ENCODE results near the gene STRADA. TPM values are rescaled to one million over a fixed set of nuclear protein-coding genes. Genes with fewer than 3 reads are reported as not detected.

The STRADA gene, protein sequence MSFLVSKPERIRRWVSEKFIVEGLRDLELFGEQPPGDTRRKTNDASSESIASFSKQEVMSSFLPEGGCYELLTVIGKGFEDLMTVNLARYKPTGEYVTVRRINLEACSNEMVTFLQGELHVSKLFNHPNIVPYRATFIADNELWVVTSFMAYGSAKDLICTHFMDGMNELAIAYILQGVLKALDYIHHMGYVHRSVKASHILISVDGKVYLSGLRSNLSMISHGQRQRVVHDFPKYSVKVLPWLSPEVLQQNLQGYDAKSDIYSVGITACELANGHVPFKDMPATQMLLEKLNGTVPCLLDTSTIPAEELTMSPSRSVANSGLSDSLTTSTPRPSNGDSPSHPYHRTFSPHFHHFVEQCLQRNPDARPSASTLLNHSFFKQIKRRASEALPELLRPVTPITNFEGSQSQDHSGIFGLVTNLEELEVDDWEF
- total RNA-seq (2021; fragmentation: NEBNext Ultra II Directional; extraction: Animal tissue kit (Norgen Biotek cat#: 25700)) = 10 to 100 TPM; 18.2 to 24.1 (median 21.6) TPM
- long read RNA-seq, partial matches to known transcripts = 1 of 10 reads
- long read RNA-seq, other reads (novel, unspliced or antisense) = 4 of 10 reads

- no peak for TF ChIP-seq CTCF (IDR thresholded peaks at IDR 0.05)
- Mint-ChIP-seq H3K27ac (peak within 1 kb of the TSS; percentile 87), H3K9me3 (no peaks in the 10 kb centered on the region), H3K4me3 (peak within 1 kb of the TSS; percentile 95), H3K27me3 (ENCODE audit: insufficient read depth) (no peaks in the 10 kb centered on the region; the same call in 1 of the 2 replicates), H3K4me1 (ENCODE audit: low read depth) (peaks cover 16% of the 10 kb centered on the region), H3K36me3 (ENCODE audit: low read depth) (0 out of 2 replicates have a peak, but pooled peaks cover 5% of the 10 kb centered on the region)
- peak; percentile 94 for DNase-seq
These were observed at the start of gene STRADA for GRCh38 chr17:63741408-63742173. Gene STRADA, minus strand, starts transcription at chr17:63741799. Its CDS starts 13,430 bp downstream, at chr17:63728369.

DNA sequence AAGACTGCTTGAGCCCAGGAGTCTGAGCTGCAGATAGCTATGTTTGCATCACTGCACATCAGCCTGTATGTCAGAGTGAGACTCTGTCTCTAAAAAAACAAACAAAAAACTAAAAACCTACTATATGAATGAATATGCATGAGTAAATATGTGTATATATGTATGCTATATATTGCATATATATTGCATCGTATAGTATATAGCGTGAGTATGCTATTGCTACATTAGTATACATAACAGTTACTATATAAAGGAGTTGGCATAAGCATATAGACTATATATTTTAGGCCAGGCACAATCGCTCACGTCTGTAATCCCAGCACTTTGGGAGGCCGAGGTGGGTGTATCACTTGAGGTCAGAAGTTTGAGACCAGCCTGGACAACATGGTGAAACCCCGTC, 48.5 kb upstream of the STRADA start:
- H3K36me3 Mint-ChIP-seq (ENCODE audit: low read depth) = peaks cover 30% of the 10 kb centered on the region
- no peaks in the 10 kb centered on the region for H3K9me3 Mint-ChIP-seq
- peaks cover 11% of the 10 kb centered on the region for H3K4me1 Mint-ChIP-seq (ENCODE audit: low read depth)
- H3K27ac Mint-ChIP-seq = no peak overlapping the region
- H3K4me3 Mint-ChIP-seq = no peak overlapping the region
- no peaks in the 10 kb centered on the region for H3K27me3 Mint-ChIP-seq (ENCODE audit: insufficient read depth)
- DNase-seq = no peak
- TF ChIP-seq CTCF (IDR thresholded peaks at IDR 0.05) = no peak

GRCh38 chr17:63786971-63787711, 45.5 kb upstream of the STRADA start:
- Mint-ChIP-seq H3K27ac (no peak overlapping the region), H3K4me1 (ENCODE audit: low read depth) (peaks cover 30% of the 10 kb centered on the region), H3K27me3 (ENCODE audit: insufficient read depth) (no peaks in the 10 kb centered on the region; the same call in 1 of the 2 replicates), H3K9me3 (no peaks in the 10 kb centered on the region), H3K36me3 (ENCODE audit: low read depth) (peaks cover 6% of the 10 kb centered on the region; the same call in 1 of the 2 replicates), H3K4me3 (no peak overlapping the region)
- no peak for TF ChIP-seq CTCF (IDR thresholded peaks at IDR 0.05)
- DNase-seq = no peak

DNA sequence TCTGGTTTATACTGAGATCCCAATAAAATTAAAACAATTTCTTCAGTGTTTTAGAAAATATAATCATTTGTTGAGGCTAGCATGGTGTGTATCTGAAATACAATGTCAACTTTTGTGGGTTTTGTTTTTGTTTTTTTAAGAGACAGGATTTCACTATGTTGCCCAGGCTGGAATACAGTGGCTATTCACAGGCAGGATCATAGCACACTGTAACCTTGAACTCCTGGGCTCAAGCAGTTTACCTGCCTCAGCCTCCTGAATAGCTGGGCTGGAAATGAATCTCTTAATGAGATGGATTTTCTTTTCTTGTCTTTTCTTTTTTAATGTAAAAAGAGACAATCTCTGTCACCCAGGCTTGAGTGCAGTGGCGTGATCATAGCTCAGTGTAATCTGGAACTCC, 44.5 kb upstream of the STRADA start:
- no peak overlapping the region for H3K4me3 Mint-ChIP-seq
- H3K4me1 Mint-ChIP-seq (ENCODE audit: low read depth) = peaks cover 35% of the 10 kb centered on the region
- no peak overlapping the region for H3K27ac Mint-ChIP-seq
- H3K27me3 Mint-ChIP-seq (ENCODE audit: insufficient read depth) = no peaks in the 10 kb centered on the region; the same call in 1 of the 2 replicates
- H3K36me3 Mint-ChIP-seq (ENCODE audit: low read depth) = peaks cover 4% of the 10 kb centered on the region; the same call in 1 of the 2 replicates
- DNase-seq = no peak
- H3K9me3 Mint-ChIP-seq = no peaks in the 10 kb centered on the region
- TF ChIP-seq CTCF (IDR thresholded peaks at IDR 0.05) = no peak

- Mint-ChIP-seq H3K4me1 (ENCODE audit: low read depth) (peaks cover 40% of the 10 kb centered on the region), H3K27me3 (ENCODE audit: insufficient read depth) (no peaks in the 10 kb centered on the region; the same call in 1 of the 2 replicates), H3K36me3 (ENCODE audit: low read depth) (peaks cover 4% of the 10 kb centered on the region; the same call in 1 of the 2 replicates), H3K9me3 (no peaks in the 10 kb centered on the region), H3K27ac (peak overlapping the region; percentile 33; the same call in 1 of the 2 replicates), H3K4me3 (no peak overlapping the region)
- peak; percentile 40 for DNase-seq
- TF ChIP-seq CTCF (IDR thresholded peaks at IDR 0.05) = no peak
These were observed 44.0 kb upstream of the STRADA start for GRCh38 chr17:63785556-63785955.
